Ovary (tissue), 3 donors: ENCODE data around the gene KDSR.

Experiments used
- CTCF ChIP-seq, 3 donors: fragments of 450-650 bp in 2 of 3; fragments of 200-600 bp in 1 of 3; IDR thresholded peaks; one replicate each; pipeline versions ENCODE4 v1.5.1 to v1.8.0; 2016 to 2022; ENCODE audit warnings: antibody characterized with exemption in 3 of 3, mild to moderate bottlenecking in 1 of 3
- EP300 ChIP-seq: sonication (generic); formaldehyde crosslinking; IDR thresholded peaks from one replicate; pipeline ENCODE4 v1.6.1; 2017; ENCODE audit warnings: antibody characterized with exemption
- POLR2A ChIP-seq: fragments of 450-650 bp; IDR thresholded peaks from one replicate; pipeline ENCODE4 v1.6.1; 2017; ENCODE audit warnings: antibody characterized with exemption, mild to moderate bottlenecking, moderate library complexity
- donor health status: DM: no; HTN: no; CAD: no.

GRCh38 chr18:63298400-63299365 lies 68.3 kb downstream of the KDSR start:
- TF ChIP-seq CTCF (IDR thresholded peaks at IDR 0.05) (no peak), POLR2A (no peak), EP300 (no peak)
